Mucosa of rectum (tissue), 2 donors: ENCODE data around the gene MEDAG.

Experiments used
- H3K27ac ChIP-seq, 2 donors: one replicate each; pipeline ENCODE4 v1.7.0; 2013; ENCODE audit warnings: inconsistent platforms in 2 of 2, low read depth in 2 of 2, low read length in 2 of 2
- H3K27me3 ChIP-seq, 2 donors: one replicate each; pipeline ENCODE4 v1.7.0; 2013; ENCODE audit warnings: low read length in 2 of 2; ENCODE audit not compliant: control insufficient read depth in 2 of 2, insufficient read depth in 2 of 2
- H3K36me3 ChIP-seq, 2 donors: one replicate each; pipeline ENCODE4 v1.7.0; 2013; ENCODE audit warnings: low read length in 2 of 2; ENCODE audit not compliant: control insufficient read depth in 2 of 2, insufficient read depth in 2 of 2
- H3K4me1 ChIP-seq, 2 donors: one replicate each; pipeline ENCODE4 v1.7.0; 2013; ENCODE audit warnings: low read length in 2 of 2, mild to moderate bottlenecking in 1 of 2; ENCODE audit not compliant: control insufficient read depth in 2 of 2, insufficient read depth in 2 of 2
- H3K4me3 ChIP-seq, 2 donors: one replicate each; pipeline ENCODE4 v1.7.0; 2013; ENCODE audit warnings: low read length in 2 of 2
- H3K9ac ChIP-seq, 2 donors: one replicate each; pipeline ENCODE4 v1.7.0; 2013; ENCODE audit warnings: low read length in 2 of 2, low read depth in 1 of 2, mild to moderate bottlenecking in 1 of 2
- H3K9me3 ChIP-seq, 2 donors: one replicate each; pipeline ENCODE4 v1.7.0; 2013; ENCODE audit warnings: low read length in 2 of 2; ENCODE audit not compliant: control insufficient read depth in 2 of 2
- donor health status: healthy.
- donor health status: Normal muscosa, but diverticular disease.

MEDAG gene

GRCh38 chr13:30865123-30866049, 40.7 kb upstream of the MEDAG start:
- H3K27ac ChIP-seq = peak overlapping the region; percentile 60 to 66
- no peaks in the 10 kb centered on the region for H3K27me3 ChIP-seq
- H3K9me3 ChIP-seq = no peaks in the 10 kb centered on the region
- H3K4me3 ChIP-seq = no peak overlapping the region
- H3K36me3 ChIP-seq = no peaks in the 10 kb centered on the region
- peak overlapping the region; percentile 15 to 64 for H3K9ac ChIP-seq
- peaks cover 5 to 12% of the 10 kb centered on the region in 2 donors for H3K4me1 ChIP-seq

- H3K27me3 ChIP-seq = no peaks in the 10 kb centered on the region
- no peak overlapping the region for H3K4me3 ChIP-seq
- H3K4me1 ChIP-seq = peaks cover 5 to 12% of the 10 kb centered on the region in 2 donors
- no peak overlapping the region for H3K27ac ChIP-seq
- no peaks in the 10 kb centered on the region for H3K36me3 ChIP-seq
- no peaks in the 10 kb centered on the region for H3K9me3 ChIP-seq
- no peak overlapping the region for H3K9ac ChIP-seq
Observed at GRCh38 chr13:30866677-30867076, 39.4 kb upstream of the MEDAG start.

- H3K27ac ChIP-seq = no peak overlapping the region
- H3K27me3 ChIP-seq = no peaks in the 10 kb centered on the region
- no peak overlapping the region for H3K4me3 ChIP-seq
- H3K36me3 ChIP-seq = no peaks in the 10 kb centered on the region
- H3K4me1 ChIP-seq = peaks cover 5 to 13% of the 10 kb centered on the region in 2 donors
- H3K9ac ChIP-seq = no peak overlapping the region
- no peaks in the 10 kb centered on the region for H3K9me3 ChIP-seq
Observed at GRCh38 chr13:30867089-30867669, 38.9 kb upstream of the MEDAG start.

- Histone ChIP-seq H3K36me3 (no peaks in the 10 kb centered on the region), H3K9ac (no peak overlapping the region), H3K9me3 (no peaks in the 10 kb centered on the region), H3K27me3 (no peaks in the 10 kb centered on the region), H3K4me3 (no peak overlapping the region), H3K27ac (peak overlapping the region; percentile 79 to 81), H3K4me1 (peaks cover 5 to 14% of the 10 kb centered on the region in 2 donors)
Observed at GRCh38 chr13:30868799-30869470, 37.1 kb upstream of the MEDAG start.

GRCh38 chr13:30869491-30869890, 36.6 kb upstream of the MEDAG start:
- Histone ChIP-seq H3K27ac (peak overlapping the region; percentile 79 to 81), H3K27me3 (no peaks in the 10 kb centered on the region), H3K9me3 (no peaks in the 10 kb centered on the region), H3K36me3 (no peaks in the 10 kb centered on the region), H3K4me3 (no peak overlapping the region), H3K9ac (no peak overlapping the region), H3K4me1 (peaks cover 5 to 8% of the 10 kb centered on the region in 2 donors)

GRCh38 chr13:30870049-30870884, 35.8 kb upstream of the MEDAG start:
- Histone ChIP-seq H3K36me3 (no peaks in the 10 kb centered on the region), H3K9ac (no peak overlapping the region), H3K9me3 (no peaks in the 10 kb centered on the region), H3K4me1 (peaks cover 2 to 5% of the 10 kb centered on the region in 2 donors), H3K27me3 (no peaks in the 10 kb centered on the region), H3K4me3 (no peak overlapping the region), H3K27ac (peak overlapping the region; percentile 79 to 81)

GRCh38 chr13:30870916-30871587, 35.0 kb upstream of the MEDAG start:
- H3K9ac ChIP-seq = no peak overlapping the region
- H3K9me3 ChIP-seq = no peaks in the 10 kb centered on the region
- no peak overlapping the region for H3K4me3 ChIP-seq
- peaks cover 0 to 4% of the 10 kb centered on the region in 2 donors for H3K4me1 ChIP-seq
- peak overlapping the region; percentile 79 to 81 for H3K27ac ChIP-seq
- no peaks in the 10 kb centered on the region for H3K27me3 ChIP-seq
- H3K36me3 ChIP-seq = no peaks in the 10 kb centered on the region

- Histone ChIP-seq H3K27me3 (no peaks in the 10 kb centered on the region), H3K9ac (no peak overlapping the region), H3K36me3 (no peaks in the 10 kb centered on the region), H3K27ac (no peak overlapping the region), H3K4me1 (peaks cover 0 to 4% of the 10 kb centered on the region in 2 donors), H3K9me3 (no peaks in the 10 kb centered on the region), H3K4me3 (no peak overlapping the region)
Observed at GRCh38 chr13:30871588-30872275, 34.3 kb upstream of the MEDAG start.

GRCh38 chr13:30872276-30872594, 33.8 kb upstream of the MEDAG start:
- Histone ChIP-seq H3K4me3 (no peak overlapping the region), H3K4me1 (peaks cover 0 to 4% of the 10 kb centered on the region in 2 donors), H3K27ac (peak overlapping the region in 1 of 2 donors; percentile 13), H3K36me3 (no peaks in the 10 kb centered on the region), H3K9me3 (no peaks in the 10 kb centered on the region), H3K9ac (no peak overlapping the region), H3K27me3 (no peaks in the 10 kb centered on the region)
